ENCODE results near the gene LRRFIP1.

LRRFIP1 gene

DNA sequence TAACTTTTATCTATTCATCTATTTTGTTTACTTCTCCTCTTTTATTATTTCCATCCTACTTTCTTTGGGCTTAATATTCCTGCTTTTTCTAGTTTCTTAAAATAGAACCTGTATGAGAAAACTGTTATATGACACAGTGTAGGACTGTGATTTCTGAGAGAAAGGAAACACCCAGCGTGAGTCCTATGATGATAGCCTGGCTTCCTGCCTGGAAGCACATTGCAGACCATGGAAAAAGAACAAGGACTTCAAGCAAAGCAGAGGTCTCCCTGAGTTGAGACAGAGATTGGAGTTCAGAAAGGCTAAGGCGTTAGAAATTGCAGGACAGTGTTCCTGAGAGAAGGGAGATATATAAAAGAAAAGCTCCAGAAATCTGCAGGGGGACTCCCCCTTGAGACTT lies 178.9 kb downstream of the LRRFIP1 start:
- in situ Hi-C loops (cut with HindIII; ENCODE audit: low sequenced_read_pairs), result no loop called here

DNA sequence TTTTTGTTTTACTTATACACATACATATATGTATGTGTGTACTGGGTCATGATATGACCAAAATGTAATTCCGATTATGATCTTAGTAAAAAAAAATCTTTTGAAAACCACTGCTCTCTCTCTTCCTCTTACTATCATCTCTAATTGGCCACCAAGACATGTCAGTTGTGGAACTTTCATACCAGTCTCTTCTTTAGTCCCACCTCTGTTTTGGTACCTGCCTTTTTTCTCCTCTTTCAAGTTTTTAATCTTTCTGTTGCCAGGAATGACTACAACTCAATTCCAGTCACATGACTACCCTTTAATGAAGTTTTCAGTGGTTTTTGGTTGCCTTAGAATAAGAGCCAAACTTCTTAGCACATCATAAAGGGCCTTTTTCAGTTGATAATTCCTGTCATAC lies 188.2 kb downstream of the LRRFIP1 start:
- in situ Hi-C loops (cut with HindIII; ENCODE audit: low sequenced_read_pairs), result no loop called here

DNA sequence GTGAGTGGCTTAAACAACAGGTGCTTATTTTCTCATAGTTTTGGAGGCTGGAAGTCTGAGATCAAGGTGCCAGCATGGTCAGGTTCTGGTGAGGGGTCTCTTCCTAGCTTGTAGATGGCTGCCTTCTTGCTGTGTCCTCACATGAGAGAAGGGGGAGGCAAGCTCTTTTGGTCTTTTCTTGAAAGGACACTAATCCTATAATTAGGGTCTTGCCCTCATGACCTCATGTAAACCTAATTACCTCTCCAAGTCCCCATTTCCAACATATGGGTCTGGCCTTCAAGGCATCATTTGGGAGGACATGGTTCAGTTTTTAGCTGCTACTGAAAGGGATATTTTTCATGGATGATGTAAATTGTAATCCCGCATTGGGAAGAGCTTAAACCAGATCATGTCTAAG lies 189.1 kb downstream of the LRRFIP1 start:
- in situ Hi-C loops (cut with HindIII; ENCODE audit: low sequenced_read_pairs), result no loop called here

DNA sequence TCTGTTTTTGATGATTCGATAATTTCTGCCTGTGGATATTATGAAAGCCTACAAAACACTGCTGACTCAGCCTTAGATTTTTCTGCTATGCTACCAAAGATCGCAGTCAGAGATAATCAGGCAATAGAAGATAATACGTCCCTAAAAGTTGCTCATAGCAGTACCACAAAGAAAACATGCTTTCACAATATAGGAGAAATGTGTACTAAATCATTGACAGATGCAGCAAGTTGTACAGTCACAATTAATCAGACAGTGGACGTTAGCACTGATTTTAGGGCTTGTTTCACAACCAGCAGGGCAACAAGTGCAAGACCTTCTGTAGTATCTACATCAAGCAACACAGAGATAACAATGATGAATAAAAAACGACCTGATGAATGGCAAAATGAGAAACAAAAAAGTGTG lies 190.7 kb downstream of the LRRFIP1 start:
- in situ Hi-C loops (cut with HindIII; ENCODE audit: low sequenced_read_pairs), result no loop called here

DNA sequence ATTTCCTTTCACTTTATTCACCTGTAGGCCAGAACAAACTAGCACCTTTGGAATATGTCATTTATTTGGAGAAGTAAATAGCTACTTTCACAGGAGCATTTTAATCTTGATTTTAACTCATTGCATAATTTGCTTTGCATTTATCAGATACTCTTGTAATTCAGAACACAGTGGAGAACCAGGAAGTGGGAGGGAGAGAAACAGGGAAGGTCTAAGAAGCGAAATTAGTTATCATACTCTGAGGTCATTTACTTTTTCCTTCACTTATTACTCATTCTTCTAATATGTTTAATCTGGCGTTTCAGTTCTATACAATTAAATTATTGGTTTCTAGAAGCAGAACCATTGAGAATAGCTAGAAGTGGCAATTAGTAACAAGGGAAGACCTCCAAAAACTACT lies 191.8 kb downstream of the LRRFIP1 start:
- in situ Hi-C loops (cut with HindIII; ENCODE audit: low sequenced_read_pairs), result no loop called here

DNA sequence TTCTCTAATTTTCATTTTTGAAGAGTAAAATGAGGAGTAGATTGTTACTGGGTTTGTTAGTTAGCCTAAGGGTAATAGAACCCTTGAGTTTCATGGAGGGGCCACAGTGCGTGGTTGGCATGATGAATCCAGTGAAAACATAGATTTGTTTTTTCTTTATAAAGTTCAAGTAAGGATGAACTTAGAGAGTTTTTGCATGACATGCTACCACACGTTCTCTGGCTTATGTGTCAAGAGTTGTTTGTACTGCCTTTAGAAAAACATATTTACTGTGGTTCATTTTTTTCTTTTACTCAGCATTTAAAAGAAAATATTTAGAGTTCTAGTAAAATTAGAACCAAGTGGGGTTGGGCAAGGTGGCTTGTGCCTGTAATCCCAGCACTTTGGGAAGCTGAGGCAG lies 193.0 kb downstream of the LRRFIP1 start:
- in situ Hi-C loops (cut with HindIII; ENCODE audit: low sequenced_read_pairs), result no loop called here

DNA sequence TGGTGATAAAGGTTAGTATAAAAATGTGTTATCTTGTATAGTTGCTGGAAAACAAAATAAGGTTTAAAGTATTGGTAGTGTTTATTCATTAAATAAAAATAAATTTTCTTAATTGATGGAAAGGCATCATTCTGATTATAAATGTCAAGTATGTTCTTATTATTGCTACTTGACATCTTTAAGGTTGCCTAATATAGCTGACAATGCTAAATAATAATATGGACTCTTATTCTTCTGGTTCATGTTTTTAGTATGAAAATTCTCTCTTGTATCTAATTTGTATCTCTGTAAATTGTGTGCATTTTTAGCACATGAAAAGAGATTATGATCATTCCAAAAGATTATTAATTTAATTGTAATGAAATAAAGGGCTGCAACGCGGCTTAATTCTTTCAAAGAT lies 196.2 kb downstream of the LRRFIP1 start:
- in situ Hi-C loops (cut with HindIII; ENCODE audit: low sequenced_read_pairs), result no loop called here

DNA sequence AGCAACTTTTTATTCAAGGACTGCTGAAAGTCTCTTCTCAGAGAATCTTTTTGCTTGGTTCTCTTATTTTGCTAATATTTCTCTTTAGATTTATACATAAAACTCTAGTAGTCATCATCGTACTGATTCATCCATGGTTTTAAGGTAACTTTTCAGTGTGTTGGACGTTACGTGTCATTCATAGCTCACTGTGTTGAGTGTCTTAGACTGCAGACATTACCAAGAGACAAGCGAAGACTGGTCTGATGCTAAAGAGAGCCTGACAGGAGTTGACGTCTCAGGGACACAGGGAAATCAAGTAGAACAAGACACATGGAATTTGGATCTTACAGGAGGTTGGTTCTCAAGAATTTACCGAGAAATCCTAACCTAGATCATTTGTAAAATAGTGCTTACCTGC lies 196.7 kb downstream of the LRRFIP1 start:
- in situ Hi-C loops (cut with HindIII; ENCODE audit: low sequenced_read_pairs), result no loop called here

DNA sequence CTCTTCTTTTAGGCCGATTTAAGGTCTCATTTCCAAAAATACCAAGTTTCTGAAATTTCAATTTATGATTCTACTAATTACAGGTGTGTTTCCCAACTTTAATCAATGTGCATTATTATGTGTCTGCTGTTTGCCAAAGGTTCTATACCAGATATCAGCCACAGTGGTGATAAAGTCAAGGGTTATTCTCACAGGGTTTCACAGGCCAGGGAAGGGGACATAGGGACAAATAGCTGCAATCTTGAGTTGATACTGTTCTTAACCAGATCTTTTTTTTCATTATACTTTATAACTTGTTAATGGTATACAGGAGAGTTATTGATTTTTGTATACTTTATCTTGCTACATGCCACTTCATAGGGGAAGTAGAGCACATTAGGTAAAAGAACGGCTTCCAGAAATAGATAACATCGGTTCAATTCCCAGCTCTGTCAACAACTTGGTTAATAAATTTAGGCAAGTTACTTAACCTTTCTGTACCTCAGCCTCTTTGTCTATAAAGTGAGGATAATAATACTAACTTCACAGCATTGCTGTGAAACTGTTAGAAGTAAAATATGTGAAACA lies 200.1 kb downstream of the LRRFIP1 start:
- in situ Hi-C loops (cut with HindIII; ENCODE audit: low sequenced_read_pairs), result no loop called here

Measured in DLD1 (cell line).